B cell (primary cell): ENCODE results near the gene TRAF4. TPM values are rescaled to one million over a fixed set of nuclear protein-coding genes. Genes with fewer than 3 reads are reported as not detected.
"Not testable (repeated sequence)": the region's sequence is repeated elsewhere in the genome, so short reads cannot be mapped to it uniquely, and the experiment has no call there.

Experiments
- ATAC-seq: fragments of 200-7000 bp; cut with Tn5 transposase; one replicate; pipeline ENCODE4 v1.10.0; 2021; ENCODE audit warnings: low read depth, mild to moderate bottlenecking, moderate number of reproducible peaks, moderate library complexity
- CTCF ChIA-PET: fragments of 350-600 bp; sonication (Branson Sonifier 250); formaldehyde crosslinking; loops from one replicate; lab custom pipeline; 2021; ENCODE audit warnings: antibody characterized with exemption, inconsistent platforms; lab: Charles Lee
- POLR2A ChIA-PET: fragments of 350-600 bp; sonication (Branson Sonifier 250); formaldehyde crosslinking; loops from one replicate; lab custom pipeline; 2021; ENCODE audit warnings: antibody characterized with exemption; lab: Charles Lee
- DNase-seq: peaks from one replicate; pipeline ENCODE4 v3.0.0; 2013
- H2AFZ ChIP-seq: 2 replicates; pipeline ENCODE4 v1.6.1; 2012; ENCODE audit warnings: mild to moderate bottlenecking, low read depth, low read length; ENCODE audit not compliant: insufficient read depth, poor library complexity, severe bottlenecking
- H3K27ac ChIP-seq, 2 donors: 1 replicate in 1 of 2; 2 replicates in 1 of 2; pipeline ENCODE4 v1.5.1; 2012 to 2013; ENCODE audit warnings: low read length in 2 of 2, mild to moderate bottlenecking in 2 of 2, moderate library complexity in 1 of 2
- H3K27me3 ChIP-seq, 4 experiments: fragments of 200-600 bp in 1 of 4; sonication (generic) in 1 of 4; replicated peaks in 1 of 4; 1 replicate in 2 of 4; 2 replicates in 2 of 4; pipeline versions ENCODE4 v1.6.1 to v1.7.0; 2013 to 2016; ENCODE audit warnings: low read length in 3 of 4, mild to moderate bottlenecking in 2 of 4, mixed read lengths in 1 of 4, moderate library complexity in 1 of 4; ENCODE audit not compliant: insufficient read depth in 4 of 4, control insufficient read depth in 3 of 4; ENCODE audit errors: control extremely low read depth in 1 of 4
- H3K36me3 ChIP-seq, 2 experiments: replicated peaks in 1 of 2; 1 replicate in 1 of 2; 2 replicates in 1 of 2; pipeline versions ENCODE4 v1.6.1 to v1.7.1; 2013; ENCODE audit warnings: low read length in 1 of 2; ENCODE audit not compliant: insufficient read depth in 2 of 2, control insufficient read depth in 1 of 2; ENCODE audit errors: control extremely low read depth in 1 of 2, extremely low read depth in 1 of 2
- H3K4me1 ChIP-seq, 2 donors: fragments of 200-600 bp in 1 of 2; sonication (generic) in 1 of 2; 1 replicate in 1 of 2; 2 replicates in 1 of 2; pipeline versions ENCODE4 v1.5.1 to v1.6.1; 2013 to 2017; ENCODE audit warnings: low read length in 2 of 2; ENCODE audit not compliant: control insufficient read depth in 2 of 2, insufficient read depth in 2 of 2
- H3K4me2 ChIP-seq: replicated peaks from 2 replicates; pipeline ENCODE3; 2012; ENCODE audit warnings: mild to moderate bottlenecking, low read depth, low read length; ENCODE audit not compliant: poor library complexity, severe bottlenecking
- H3K4me3 ChIP-seq, 5 experiments: fragments of 200-600 bp in 1 of 5; sonication (generic) in 1 of 5; 1 replicate in 3 of 5; 2 replicates in 2 of 5; pipeline versions ENCODE4 v1.5.1 to v1.7.0; 2011 to 2016; ENCODE audit warnings: low read length in 4 of 5, mild to moderate bottlenecking in 4 of 5, low read depth in 2 of 5, control low read depth in 1 of 5, moderate library complexity in 1 of 5; ENCODE audit not compliant: insufficient read depth in 1 of 5; ENCODE audit errors: control extremely low read depth in 1 of 5, extremely low read depth in 1 of 5
- H3K79me2 ChIP-seq: fragments of 200-600 bp; sonication (generic); one replicate; pipeline ENCODE4 v1.6.0; 2016; ENCODE audit warnings: low read length; ENCODE audit not compliant: control insufficient read depth, insufficient read depth
- H3K9ac ChIP-seq: fragments of 200-600 bp; sonication (generic); 2 replicates; pipeline ENCODE4 v1.6.1; 2017; ENCODE audit warnings: mild to moderate bottlenecking, low read length, moderate library complexity
- H3K9me3 ChIP-seq, 3 donors: one replicate each; pipeline versions ENCODE4 v1.6.1 to v1.7.1; 2013; ENCODE audit warnings: low read length in 2 of 3; ENCODE audit not compliant: control insufficient read depth in 2 of 3, insufficient read depth in 1 of 3; ENCODE audit errors: control extremely low read depth in 1 of 3
- H4K20me1 ChIP-seq: 2 replicates; pipeline ENCODE4 v1.6.0; 2012; ENCODE audit warnings: mild to moderate bottlenecking, low read length; ENCODE audit not compliant: insufficient read depth, control insufficient read depth, poor library complexity, severe bottlenecking
- H3K27ac Mint-ChIP-seq: one replicate; pipeline ENCODE4 v1.8.0; 2021; ENCODE audit warnings: mixed read lengths
- H3K27me3 Mint-ChIP-seq: one replicate; pipeline ENCODE4 v1.8.0; 2021; ENCODE audit warnings: mixed read lengths
- H3K4me1 Mint-ChIP-seq: one replicate; pipeline ENCODE4 v1.8.0; 2021; ENCODE audit warnings: mixed read lengths
- H3K4me3 Mint-ChIP-seq: one replicate; pipeline ENCODE4 v1.8.0; 2021; ENCODE audit warnings: mixed read lengths
- H3K9me3 Mint-ChIP-seq: one replicate; pipeline ENCODE4 v1.8.0; 2022; ENCODE audit warnings: mixed read lengths; ENCODE audit not compliant: insufficient read depth
- CTCF ChIP-seq: fragments of 200-600 bp; IDR thresholded peaks from one replicate; pipeline ENCODE4 v1.8.0; 2022; ENCODE audit warnings: antibody characterized with exemption, mild to moderate bottlenecking
- EZH2 ChIP-seq: IDR thresholded peaks from 2 replicates; pipeline ENCODE4 v1.6.1; 2012; ENCODE audit warnings: borderline replicate concordance, low read depth, mild to moderate bottlenecking, moderate library complexity, low read length; ENCODE audit not compliant: insufficient read depth, poor library complexity, severe bottlenecking
- WGBS: methylation state at CpG from one replicate; pipeline ENCODE4 v1.1.5; 2013; ENCODE audit warnings: missing lambda C conversion rate; ENCODE audit not compliant: insufficient coverage; 5-methylcytosine and 5-hydroxymethylcytosine counted together
- intact Hi-C: fragments of 100-400 bp; cut with micrococcal nuclease; formaldehyde crosslinking; loops from one replicate; pipeline ENCODE4 v1.10.0; 2022
- polyA plus RNA-seq: library from polyadenylated mRNA; depleted of rRNA; stranded (reverse); fragments of >200 nt; gene quantifications from 2 replicates; pipeline ENCODE4 v1.2.3, GENCODE V29; 2012
- total RNA-seq, 2 donors: library from RNA; stranded (reverse); fragments of 120-200 nt in 1 of 2; gene quantifications; 1 replicate in 1 of 2; 2 replicates in 1 of 2; pipeline versions ENCODE4 v1.2.3 to v1.2.4, GENCODE V29; 2013 to 2022

The TRAF4 gene
- total and polyA plus RNA-seq, 2 donors (not counting 1 experiment from before 2014, with no cell fraction given) = 226 to 683 TPM

- H2AFZ ChIP-seq = peak overlapping the region; percentile 77
- peaks cover 66% of the 10 kb centered on the region for H3K4me1 Mint-ChIP-seq
- H3K9me3 ChIP-seq = no peaks in the 10 kb centered on the region
- peaks cover 53 to 73% of the 10 kb centered on the region in 2 donors for H3K4me1 ChIP-seq
- ChIA-PET CTCF (interaction anchor here (0.8 to 15.9 kb wide), 14 partner anchors 9 to 233 kb away, joined by 3 to 1020 read pairs (median 5); partner anchors contain the start of genes FAM222B, PHF12, PROCA1 and TRAF4), POLR2A (interaction anchor here (0.9 to 2.5 kb wide), 12 partner anchors 8 to 231 kb away, joined by 3 to 38 read pairs (median 9); partner anchors contain the start of genes BLTP2, FAM222B, NEK8 and PHF12)
- ATAC-seq = no peak
- no peaks in the 10 kb centered on the region for H3K9me3 Mint-ChIP-seq
- peaks cover 51% of the 10 kb centered on the region for H4K20me1 ChIP-seq
- peak overlapping the region; percentile 64 to 98 (median 97) for H3K4me3 ChIP-seq
- H3K4me3 Mint-ChIP-seq = peak overlapping the region; percentile 99
- H3K36me3 ChIP-seq = peaks cover 0 to 39% of the 10 kb centered on the region in 2 experiments
- TF ChIP-seq EZH2 = no peak
- no peak for TF ChIP-seq CTCF
- peak overlapping the region; percentile 83 for H3K4me2 ChIP-seq
- peaks cover 0 to 8% (median 2%) of the 10 kb centered on the region in 4 experiments for H3K27me3 ChIP-seq
- H3K27ac Mint-ChIP-seq = peak overlapping the region; percentile 97
- no peaks in the 10 kb centered on the region for H3K27me3 Mint-ChIP-seq
- H3K9ac ChIP-seq = peak overlapping the region; percentile 86
- intact Hi-C loops = no loop called here
- WGBS = 2% methylated on average over 19 of the region's 30 CpGs
- DNase-seq = no peak
- H3K79me2 ChIP-seq = peaks cover 27% of the 10 kb centered on the region
- peak overlapping the region; percentile 77 to 81 for H3K27ac ChIP-seq
Observed at GRCh38 chr17:28720247-28720996, 23.4 kb upstream of the TRAF4 start.

- H3K9me3 ChIP-seq, H3K27me3 ChIP-seq, H3K27me3 Mint-ChIP-seq, intact Hi-C loops, DNase-seq, H3K9me3 Mint-ChIP-seq, H2AFZ ChIP-seq, ATAC-seq: not testable (repeated sequence)
- peak overlapping the region; percentile 83 for H3K4me2 ChIP-seq
- CTCF ChIA-PET = interaction anchor here (0.8 to 15.9 kb wide), 5 partner anchors 25 to 229 kb away, joined by 4 to 1020 read pairs (median 5); partner anchors contain the start of gene TRAF4
- peaks cover 57 to 78% of the 10 kb centered on the region in 2 donors for H3K4me1 ChIP-seq
- peaks cover 27% of the 10 kb centered on the region for H3K79me2 ChIP-seq
- peak overlapping the region; percentile 86 for H3K9ac ChIP-seq
- Mint-ChIP-seq H3K4me1 (peaks cover 70% of the 10 kb centered on the region), H3K27ac (peak overlapping the region; percentile 97), H3K4me3 (peak overlapping the region; percentile 99)
- POLR2A ChIA-PET = interaction anchor here (0.7 to 2.5 kb wide), 3 partner anchors 10 to 43 kb away, joined by 4 to 38 read pairs (median 5); partner anchors contain the start of gene PROCA1
- H4K20me1 ChIP-seq = peaks cover 56% of the 10 kb centered on the region
- H3K4me3 ChIP-seq = peak overlapping the region; percentile 64 to 98 (median 97)
- peak overlapping the region in 1 of 2 donors; percentile 81 for H3K27ac ChIP-seq
- H3K36me3 ChIP-seq = peaks cover 0 to 39% of the 10 kb centered on the region in 2 experiments
- WGBS = 52% methylated on average over 18 of the region's 19 CpGs
Observed at GRCh38 chr17:28720997-28721329, 22.8 kb upstream of the TRAF4 start.
